ENCODE data around the gene PRRT1. TPM values are rescaled to one million over a fixed set of nuclear protein-coding genes. Genes with fewer than 3 reads are reported as not detected.
A peak's percentile ranks its signal among the peaks of the same experiment; 100 is the strongest.

The PRRT1 gene
- total and polyA plus RNA-seq, 2 of the 4 experiments (the other 2 are of a cell fraction), result 0.99 TPM; not detected in 1

GRCh38 chr6:32115623-32116022 lies 36.1 kb downstream of the PRRT1 start:
- H3K4me3 ChIP-seq (ENCODE audit: insufficient read depth, low read depth, low read length), result no peak overlapping the region
- BruUV-seq (replicated peaks), result no TSS peak
- peaks cover 9% of the 10 kb centered on the region for H3K9me1 ChIP-seq (ENCODE audit: insufficient read depth, low read length)
- peak overlapping the region; percentile 10; the same call in 1 of the 2 replicates for H3K56ac ChIP-seq (ENCODE audit: extremely low read depth, insufficient read depth, low read length)
- peak overlapping the region; percentile 73 for H2AK5ac ChIP-seq (ENCODE audit: low read depth, low read length)
- no peaks in the 10 kb centered on the region for H3K9me3 ChIP-seq (ENCODE audit: control insufficient read depth, insufficient read depth, low read length)
- ATAC-seq (ENCODE audit: low read depth) (no peak), DNase-seq (no peak)
- dilution Hi-C loops (cut with HindIII; ENCODE audit: low sequenced_read_pairs, unreplicated experiment) (no loop called here), in situ Hi-C loops (cut with MboI; ENCODE audit: low sequenced_read_pairs) (loop anchor here (5.0 to 10.0 kb wide), 3 partner anchors 42 to 141 kb away; partner anchors contain the start of genes DXO, GPSM3 and PBX2), intact Hi-C loops (cut with micrococcal nuclease) (loop anchor here (2.0 to 5.0 kb wide), 4 partner anchors 62 to 297 kb away; partner anchors contain the start of genes AGPAT1, RNF5 and ZBTB12)
- H4K8ac ChIP-seq (ENCODE audit: low read depth in 2 of 2, low read length in 2 of 2), result peak overlapping the region; percentile 4 to 31; a peak in 2 of 4 replicates
- H4K20me1 ChIP-seq (ENCODE audit: insufficient read depth, low read length), result peaks cover 4% of the 10 kb centered on the region; the same call in 1 of the 2 replicates
- H3K14ac ChIP-seq (replicated peaks; ENCODE audit: low read depth, low read length), result 0 out of 2 replicates have a peak overlapping the region, but pooled peaks have one; percentile 35
- CTCF ChIA-PET, result no interaction called here
- peaks cover 28% of the 10 kb centered on the region for H3K36me3 ChIP-seq (ENCODE audit: control insufficient read depth, insufficient read depth, low read length)
- peak overlapping the region; percentile 65 for H2BK20ac ChIP-seq (ENCODE audit: low read depth, low read length)
- H3K4me2 ChIP-seq (ENCODE audit: low read depth, low read length), result no peak overlapping the region
- H3K23ac ChIP-seq (ENCODE audit: low read depth, low read length), result no peak overlapping the region
- no peak overlapping the region for H3K9ac ChIP-seq (ENCODE audit: low read depth, low read length)
- 86% methylated on average over 2 of the region's 6 CpGs; no CpG with 5 or more reads in 1 of the 2 experiments for WGBS, 2 experiments (ENCODE audit: extremely low coverage in 2 of 2, insufficient read length in 1 of 2)
- peak overlapping the region; percentile 65; the same call in 1 of the 2 replicates for H3K4ac ChIP-seq (ENCODE audit: low read depth, low read length)
- H3K27me3 ChIP-seq (ENCODE audit: control insufficient read depth, insufficient read depth, low read length), result no peaks in the 10 kb centered on the region
- H2AFZ ChIP-seq (replicated peaks; ENCODE audit: low read length, poor library complexity), result no peak overlapping the region
- POLR2A ChIA-PET (ENCODE audit: unreplicated experiment), result interaction anchor here (0.6 kb wide), 1 partner anchor 74 kb away, joined by 5 read pairs; the partner anchor contains the start of gene PBX2
- H2BK120ac ChIP-seq (ENCODE audit: low read depth, low read length), result peak overlapping the region; percentile 80
- H2AK9ac ChIP-seq (replicated peaks; ENCODE audit: low read depth, low read length, poor library complexity), result no peak overlapping the region
- H3K79me1 ChIP-seq (ENCODE audit: low read depth in 1 of 2, low read length in 2 of 2), result peaks cover 0 to 9% of the 10 kb centered on the region in 2 experiments; a peak in 1 of 4 replicates
- H3K4me1 ChIP-seq (ENCODE audit: control insufficient read depth, insufficient read depth, low read length), result peaks cover 23% of the 10 kb centered on the region
- TF ChIP-seq CTCF (conservative IDR thresholded peaks at IDR 0.05; ENCODE audit: low read depth, low read length) (no peak), SMC3 (IDR thresholded peaks at IDR 0.05; ENCODE audit: low read depth, low read length) (no peak), CEBPB (IDR thresholded peaks at IDR 0.05; ENCODE audit: low read depth, low read length) (no peak), ELK1 (IDR thresholded peaks at IDR 0.05; ENCODE audit: borderline replicate concordance, low read depth, low read length) (no peak), MXI1 (IDR thresholded peaks at IDR 0.05; ENCODE audit: borderline replicate concordance, low read depth, low read length) (no peak), MAFK (IDR thresholded peaks at IDR 0.05; ENCODE audit: low read depth, low read length) (no peak), FOS (IDR thresholded peaks at IDR 0.05; ENCODE audit: low read depth, low read length) (no peak), USF2 (IDR thresholded peaks at IDR 0.05; ENCODE audit: low read depth, low read length) (no peak), NFE2L2 (IDR thresholded peaks at IDR 0.05; ENCODE audit: low read depth, low read length) (no peak)
- peak overlapping the region; percentile 91 for H4K91ac ChIP-seq (ENCODE audit: insufficient read depth, low read depth, low read length)
- H3K27ac ChIP-seq (ENCODE audit: insufficient read depth, low read length), result no peak overlapping the region
- 0 out of 3 replicates have a peak overlapping the region, but pooled peaks have one; percentile 10 for H2BK15ac ChIP-seq (ENCODE audit: low read depth, low read length)
- no peak overlapping the region for H2BK5ac ChIP-seq (ENCODE audit: low read depth, low read length, poor library complexity, severe bottlenecking)
- H4K5ac ChIP-seq (ENCODE audit: low read depth, low read length), result no peak overlapping the region
- H3K18ac ChIP-seq (ENCODE audit: low read depth, low read length), result no peak overlapping the region

Measured in IMR-90 (cell line).